ENCODE results near the gene PDCD11.
"Not testable (repeated sequence)": the region's sequence is repeated elsewhere in the genome, so short reads cannot be mapped to it uniquely, and the experiment has no call there.

Gene PDCD11

DNA sequence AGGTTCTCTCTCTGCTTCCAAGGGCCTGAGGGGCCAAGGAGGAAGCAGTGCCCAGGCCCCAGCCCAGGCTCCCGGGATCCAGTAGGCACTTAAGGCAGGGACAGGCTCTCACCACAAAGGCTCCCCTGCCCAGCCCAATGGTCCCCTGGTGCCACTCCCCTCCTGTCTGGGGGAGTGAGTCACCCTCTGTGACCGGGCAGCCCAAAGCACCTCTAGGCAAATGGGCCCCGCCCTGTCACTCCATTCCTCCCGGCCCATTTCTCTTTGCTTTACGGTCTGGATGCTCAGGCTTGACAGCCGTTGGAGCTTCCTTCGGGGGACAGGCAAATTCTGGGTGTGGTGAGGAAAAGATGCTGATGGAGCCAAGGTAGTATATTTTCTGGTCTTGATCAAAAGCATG is 82.7 kb downstream of the PDCD11 start, which contains the start of gene CALHM3:
CALHM3 (minus strand) TSS at position 106 of the 400 bp plus-strand sequence. CDS start 208 bp downstream, outside the sequence.
- no peaks in the 10 kb centered on the region for H3K9me2 ChIP-seq (replicated peaks; ENCODE audit: insufficient read depth, low read length)
- H3K4me2 ChIP-seq (ENCODE audit: low read depth, low read length), result no peak within 1 kb of the TSS
- H3K9me3 ChIP-seq (replicated peaks; ENCODE audit: insufficient read depth, low read length), result no peaks in the 10 kb centered on the region
- no peak within 1 kb of the TSS for H3K4me3 ChIP-seq (ENCODE audit: low read length)
- H3K27me3 ChIP-seq (replicated peaks; ENCODE audit: insufficient read depth, low read length), result no peaks in the 10 kb centered on the region
- no peak within 1 kb of the TSS for H3K27ac ChIP-seq (ENCODE audit: low read length)
- TF ChIP-seq CTCF (IDR thresholded peaks at IDR 0.05; ENCODE audit: low read length) (no peak), EZH2phosphoT487 (IDR thresholded peaks at IDR 0.05; ENCODE audit: low read length) (no peak), EZH2 (optimal IDR thresholded peaks at IDR 0.05; ENCODE audit: low read depth, low read length) (no peak)
- no peak for DNase-seq
- H3K9ac ChIP-seq (ENCODE audit: low read length), result no peak within 1 kb of the TSS
- no peaks in the 10 kb centered on the region for H4K20me1 ChIP-seq (ENCODE audit: insufficient read depth, low read length)
- H3K4me1 ChIP-seq (ENCODE audit: low read length), result peaks cover 9% of the 10 kb centered on the region
- no peaks in the 10 kb centered on the region for H3K79me2 ChIP-seq (ENCODE audit: low read length)
- H3K36me3 ChIP-seq (replicated peaks; ENCODE audit: insufficient read depth, low read length), result no peaks in the 10 kb centered on the region
- no peak within 1 kb of the TSS for H2AFZ ChIP-seq (ENCODE audit: low read length)
- H3F3A ChIP-seq (ENCODE audit: insufficient read depth, low read length), result no peaks in the 10 kb centered on the region

DNA sequence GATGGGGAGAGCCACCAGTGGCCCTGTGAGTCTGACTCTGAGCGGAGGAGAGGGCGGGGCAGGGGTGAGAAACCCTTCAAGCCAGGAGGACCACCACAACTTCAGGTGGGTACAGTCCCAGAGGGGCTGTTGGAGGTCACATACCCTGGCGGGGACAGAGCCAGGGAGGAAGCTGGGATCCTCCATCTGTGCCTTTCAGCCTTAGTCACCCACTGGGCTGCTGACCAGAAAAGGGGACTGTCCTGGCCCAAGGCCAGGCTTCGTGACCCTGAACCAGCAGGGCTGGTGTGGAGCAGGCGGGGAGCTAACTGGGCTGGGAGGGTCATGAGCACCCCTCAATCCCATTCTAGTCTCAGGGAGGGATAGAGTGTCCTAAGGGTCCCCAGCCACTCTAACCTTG is 84.1 kb downstream of the PDCD11 start:
- DNase-seq, result no peak
- Histone ChIP-seq H4K20me1 (ENCODE audit: insufficient read depth, low read length) (no peaks in the 10 kb centered on the region), H3K9me2 (replicated peaks; ENCODE audit: insufficient read depth, low read length) (no peaks in the 10 kb centered on the region), H3F3A (ENCODE audit: insufficient read depth, low read length) (peaks cover 2% of the 10 kb centered on the region; the same call in 1 of the 2 replicates), H3K36me3 (replicated peaks; ENCODE audit: insufficient read depth, low read length) (no peaks in the 10 kb centered on the region), H3K9me3 (replicated peaks; ENCODE audit: insufficient read depth, low read length) (no peaks in the 10 kb centered on the region), H3K4me2 (ENCODE audit: low read depth, low read length) (no peak overlapping the region), H3K27ac (ENCODE audit: low read length) (no peak overlapping the region), H3K9ac (ENCODE audit: low read length) (no peak overlapping the region), H3K4me1 (ENCODE audit: low read length) (peaks cover 9% of the 10 kb centered on the region), H3K79me2 (ENCODE audit: low read length) (no peaks in the 10 kb centered on the region), H3K4me3 (ENCODE audit: low read length) (no peak overlapping the region), H2AFZ (ENCODE audit: low read length) (no peak overlapping the region), H3K27me3 (replicated peaks; ENCODE audit: insufficient read depth, low read length) (no peaks in the 10 kb centered on the region)
- no peak for TF ChIP-seq EZH2 (optimal IDR thresholded peaks at IDR 0.05; ENCODE audit: low read depth, low read length)
- no peak for TF ChIP-seq EZH2phosphoT487 (IDR thresholded peaks at IDR 0.05; ENCODE audit: low read length)
- no peak for TF ChIP-seq CTCF (IDR thresholded peaks at IDR 0.05; ENCODE audit: low read length)

DNA sequence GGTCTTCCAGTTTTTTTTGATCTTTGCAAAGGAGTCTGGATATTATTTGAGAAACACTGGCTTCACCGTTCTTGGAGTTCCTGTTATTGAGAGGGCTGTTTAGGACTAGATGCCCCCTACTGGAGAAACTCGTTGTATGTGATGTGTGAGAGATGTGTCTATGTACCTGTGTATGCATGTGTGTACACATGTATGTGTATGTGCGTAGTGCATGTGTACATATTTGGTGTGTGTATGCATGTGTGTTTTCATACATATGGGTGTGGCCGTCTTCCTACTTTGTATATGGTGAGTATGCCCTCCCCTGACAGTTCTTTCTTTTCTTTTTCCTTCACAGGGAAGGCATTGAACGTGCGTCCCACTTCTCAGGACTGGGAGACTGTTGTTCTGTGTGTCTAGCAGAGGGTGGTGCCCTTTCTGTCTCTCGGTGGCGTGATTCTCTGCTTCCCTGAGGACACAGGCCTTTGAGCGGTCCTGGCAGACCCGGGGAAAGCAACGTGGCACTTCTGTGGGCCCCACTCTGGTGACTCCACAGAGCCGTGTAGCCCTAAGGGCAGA is 85.6 kb downstream of the PDCD11 start:
- Histone ChIP-seq H3K4me3 (ENCODE audit: low read length) (no peak overlapping the region), H2AFZ (ENCODE audit: low read length) (no peak overlapping the region), H3K4me1 (ENCODE audit: low read length) (peaks cover 3% of the 10 kb centered on the region; the same call in 1 of the 2 replicates), H3K79me2 (ENCODE audit: low read length) (no peaks in the 10 kb centered on the region), H3K27me3 (replicated peaks; ENCODE audit: insufficient read depth, low read length) (no peaks in the 10 kb centered on the region), H4K20me1 (ENCODE audit: insufficient read depth, low read length) (no peaks in the 10 kb centered on the region), H3F3A (ENCODE audit: insufficient read depth, low read length) (peaks cover 11% of the 10 kb centered on the region), H3K4me2 (ENCODE audit: low read depth, low read length) (no peak overlapping the region), H3K27ac (ENCODE audit: low read length) (no peak overlapping the region), H3K9me3 (replicated peaks; ENCODE audit: insufficient read depth, low read length) (no peaks in the 10 kb centered on the region), H3K9me2 (replicated peaks; ENCODE audit: insufficient read depth, low read length) (no peaks in the 10 kb centered on the region), H3K9ac (ENCODE audit: low read length) (no peak overlapping the region), H3K36me3 (replicated peaks; ENCODE audit: insufficient read depth, low read length) (no peaks in the 10 kb centered on the region)
- DNase-seq, result peak; percentile 81
- no peak for TF ChIP-seq EZH2phosphoT487 (IDR thresholded peaks at IDR 0.05; ENCODE audit: low read length)
- peak; percentile 75 for TF ChIP-seq CTCF (IDR thresholded peaks at IDR 0.05; ENCODE audit: low read length)

- Histone ChIP-seq H3K27ac (ENCODE audit: low read length) (0 out of 2 replicates have a peak overlapping the region, but pooled peaks have one; percentile 42), H3K4me1 (ENCODE audit: low read length) (peaks cover 18% of the 10 kb centered on the region), H3F3A (ENCODE audit: insufficient read depth, low read length) (peaks cover 22% of the 10 kb centered on the region)
- H3K36me3 ChIP-seq (replicated peaks; ENCODE audit: insufficient read depth, low read length); H3K79me2 ChIP-seq (ENCODE audit: low read length); H3K4me3 ChIP-seq (ENCODE audit: low read length); H3K9ac ChIP-seq (ENCODE audit: low read length); DNase-seq; H3K27me3 ChIP-seq (replicated peaks; ENCODE audit: insufficient read depth, low read length); H4K20me1 ChIP-seq (ENCODE audit: insufficient read depth, low read length); H2AFZ ChIP-seq (ENCODE audit: low read length); H3K9me2 ChIP-seq (replicated peaks; ENCODE audit: insufficient read depth, low read length); H3K9me3 ChIP-seq (replicated peaks; ENCODE audit: insufficient read depth, low read length); H3K4me2 ChIP-seq (ENCODE audit: low read depth, low read length): not testable (repeated sequence)
Measured at GRCh38 chr10:103486635-103487409, 90.4 kb downstream of the PDCD11 start.
